HepG2 (cell line): Measurements from ENCODE around the gene ARFGAP3. TPM values are rescaled to one million over a fixed set of nuclear protein-coding genes. Genes with fewer than 3 reads are reported as not detected.

Experiments used
- ELF3 ChIP-seq: IDR thresholded peaks from 2 replicates; pipeline ENCODE4 v1.6.1; 2016; ENCODE audit warnings: missing genetic modification reagents, missing compliant biosample characterization
- HIC2 ChIP-seq: sonication (generic); formaldehyde crosslinking; IDR thresholded peaks from 2 replicates; pipeline ENCODE4 v1.9.0; 2022; ENCODE audit warnings: low read depth, missing genetic modification reagents
- MEIS1 ChIP-seq: sonication (generic); formaldehyde crosslinking; IDR thresholded peaks from 2 replicates; pipeline ENCODE4 v1.9.0; 2021; ENCODE audit warnings: mild to moderate bottlenecking, missing genetic modification reagents, moderate library complexity, borderline replicate concordance
- MYC ChIP-seq: sonication (generic); formaldehyde crosslinking; IDR thresholded peaks from 2 replicates; pipeline ENCODE4 v1.9.0; 2021; ENCODE audit warnings: missing genetic modification reagents, borderline replicate concordance
- NCOR1 ChIP-seq: fragments of 200-600 bp; sonication (generic); IDR thresholded peaks from 2 replicates; pipeline ENCODE4 v1.7.0; 2017; ENCODE audit warnings: antibody characterized with exemption, low read length, borderline replicate concordance
- NFYC ChIP-seq: IDR thresholded peaks from 2 replicates; pipeline ENCODE4 v1.6.1; 2016; ENCODE audit warnings: missing genetic modification reagents, missing compliant biosample characterization
- ZNF296 ChIP-seq: sonication (generic); formaldehyde crosslinking; conservative IDR thresholded peaks from 2 replicates; pipeline ENCODE4 v1.5.0; 2020; ENCODE audit warnings: mild to moderate bottlenecking, missing genetic modification reagents
- polyA plus RNA-seq, 8 experiments: library from polyadenylated mRNA; depleted of rRNA in 3 of 8; stranded (reverse) in 7 of 8; unstranded in 1 of 8; fragments of >200 nt; fragmentation: Illumina TruSeq in 4 of 8; extraction: Trizol in 4 of 8; gene quantifications; 2 replicates each; pipeline versions ENCODE4 v1.2.1 to v1.2.3, GENCODE V29; 2011 to 2016; ENCODE audit warnings: low read depth in 4 of 8, missing spikeins in 1 of 8, mixed read lengths in 1 of 8; ENCODE audit not compliant: insufficient read depth in 1 of 8
- total RNA-seq, 5 experiments: library from RNA; depleted of rRNA; stranded (reverse); fragments of >200 nt; fragmentation: Illumina TruSeq; extraction: Trizol; gene quantifications; 2 replicates each; pipeline ENCODE4 v1.2.3, GENCODE V29; 2016; ENCODE audit warnings: low read depth in 1 of 5
- TF ChIP-seq, protein P1 (sequence below): sonication (generic); formaldehyde crosslinking; IDR thresholded peaks from 2 replicates; pipeline ENCODE4 v1.5.1; 2020; ENCODE audit warnings: missing genetic modification reagents, mild to moderate bottlenecking, borderline replicate concordance
- TF ChIP-seq, protein P2 (sequence below): IDR thresholded peaks from 2 replicates; pipeline ENCODE4 v1.6.1; 2012; ENCODE audit warnings: low read depth, low read length, improper control_type of control experiment

Gene ARFGAP3
- total and polyA plus RNA-seq, 2 of the 13 experiments (the other 11 are each of a cell fraction or from before 2014, with no cell fraction given) = 41.7 to 61.6 TPM

DNA sequence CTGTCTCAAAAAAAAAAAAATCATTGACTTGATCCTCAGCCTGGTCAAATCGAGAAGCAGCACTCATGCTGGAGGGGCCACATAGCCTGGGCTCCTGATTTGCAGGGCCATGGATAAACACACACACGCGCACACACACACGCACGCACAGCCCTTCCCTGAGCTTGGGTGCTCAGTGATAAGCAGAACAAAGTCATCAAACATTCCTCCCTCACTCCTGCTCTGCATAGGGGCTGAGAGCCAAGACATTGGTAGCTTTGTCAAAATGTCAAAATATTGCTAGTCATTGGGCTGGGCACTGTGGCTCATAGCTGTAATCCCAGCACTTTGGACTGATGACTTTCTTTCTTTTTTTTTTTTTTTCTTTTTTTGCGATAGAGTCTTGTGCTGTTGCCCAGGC is 102.4 kb downstream of the ARFGAP3 start (continued):
- TF ChIP-seq HIC2 (CRISPR knock-in tag) = no peak
- TF ChIP-seq ZNF296 (CRISPR knock-in tag) = no peak
- TF ChIP-seq, protein P1, sequence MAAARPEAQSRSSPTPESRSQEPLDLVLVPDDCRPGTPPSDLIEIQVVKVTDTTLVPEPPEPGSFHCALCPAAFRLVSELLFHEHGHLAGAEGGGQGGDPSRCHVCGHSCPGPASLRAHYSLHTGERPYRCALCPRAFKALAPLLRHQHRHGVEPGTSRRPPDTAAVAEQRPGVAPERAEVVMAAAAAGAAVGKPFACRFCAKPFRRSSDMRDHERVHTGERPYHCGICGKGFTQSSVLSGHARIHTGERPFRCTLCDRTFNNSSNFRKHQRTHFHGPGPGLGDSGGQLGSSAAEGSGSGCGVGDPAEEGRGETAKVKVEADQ (CRISPR knock-in tag) = no peak
- peak; percentile 46; the same call in 1 of the 2 replicates for TF ChIP-seq NCOR1
- peak; percentile 70 for TF ChIP-seq ELF3 (CRISPR knock-in tag)
- TF ChIP-seq, protein P2, sequence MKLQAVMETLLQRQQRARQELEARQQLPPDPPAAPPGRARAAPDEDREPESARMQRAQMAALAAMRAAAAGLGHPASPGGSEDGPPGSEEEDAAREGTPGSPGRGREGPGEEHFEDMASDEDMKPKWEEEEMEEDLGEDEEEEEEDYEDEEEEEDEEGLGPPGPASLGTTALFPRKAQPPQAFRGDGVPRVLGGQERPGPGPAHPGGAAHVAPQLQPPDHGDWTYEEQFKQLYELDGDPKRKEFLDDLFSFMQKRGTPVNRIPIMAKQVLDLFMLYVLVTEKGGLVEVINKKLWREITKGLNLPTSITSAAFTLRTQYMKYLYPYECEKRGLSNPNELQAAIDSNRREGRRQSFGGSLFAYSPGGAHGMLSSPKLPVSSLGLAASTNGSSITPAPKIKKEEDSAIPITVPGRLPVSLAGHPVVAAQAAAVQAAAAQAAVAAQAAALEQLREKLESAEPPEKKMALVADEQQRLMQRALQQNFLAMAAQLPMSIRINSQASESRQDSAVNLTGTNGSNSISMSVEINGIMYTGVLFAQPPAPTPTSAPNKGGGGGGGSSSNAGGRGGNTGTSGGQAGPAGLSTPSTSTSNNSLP = peak; percentile 52; the same call in 1 of the 2 replicates
- peak; percentile 32; the same call in 1 of the 2 replicates for TF ChIP-seq NFYC (CRISPR knock-in tag)
- peak; percentile 43; the same call in 1 of the 2 replicates for TF ChIP-seq MYC (CRISPR knock-in tag)
- no peak for TF ChIP-seq MEIS1
